Gastrocnemius medialis (tissue), 4 donors: ENCODE measurements around the gene GALM.

ENCODE experiments used
- CTCF ChIP-seq, 5 experiments: fragments of 450-650 bp in 3 of 5; fragments of 200-600 bp in 2 of 5; sonication (generic) in 2 of 5; IDR thresholded peaks in 4 of 5; conservative IDR thresholded peaks in 1 of 5; 1 replicate in 4 of 5; 2 replicates in 1 of 5; pipeline ENCODE4 v1.5.1; 2016 to 2019; ENCODE audit warnings: antibody characterized with exemption in 5 of 5, mild to moderate bottlenecking in 3 of 5, moderate library complexity in 3 of 5
- POLR2A ChIP-seq, 2 donors: fragments of 450-650 bp; IDR thresholded peaks; one replicate each; pipeline ENCODE4 v1.6.1; 2017; ENCODE audit warnings: antibody characterized with exemption in 2 of 2, mild to moderate bottlenecking in 2 of 2, moderate library complexity in 2 of 2

- TF ChIP-seq POLR2A (IDR thresholded peaks at IDR 0.05) (no peak), CTCF (IDR thresholded peaks at IDR 0.05 in 4 of 5, conservative IDR thresholded peaks at IDR 0.05 in 1 of 5) (no peak)
These were observed 117.7 kb downstream of the GALM start for GRCh38 chr2:38783586-38783985.
